ENCODE data around the gene BCL2L15.

DNA sequence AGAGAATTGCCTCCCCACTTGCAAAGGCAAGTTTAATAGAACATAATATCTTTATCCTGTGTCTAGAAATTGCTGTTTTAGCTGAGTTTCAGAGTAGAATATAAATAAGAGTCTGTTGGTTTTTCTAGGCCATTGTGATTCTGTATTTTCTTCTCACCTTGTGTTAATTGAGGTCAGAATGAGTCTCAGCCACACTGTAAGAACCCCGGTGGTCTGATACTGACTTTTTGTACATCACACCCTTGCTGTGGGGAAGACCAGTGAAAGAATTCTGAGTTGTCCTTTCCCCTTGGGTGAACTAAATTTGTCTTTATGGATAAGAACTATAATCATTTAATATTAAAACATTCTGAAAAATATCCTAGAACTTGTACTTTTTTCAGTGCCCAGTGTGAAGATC is 48.6 kb upstream of the BCL2L15 start:
- TF ChIP-seq, protein P1, sequence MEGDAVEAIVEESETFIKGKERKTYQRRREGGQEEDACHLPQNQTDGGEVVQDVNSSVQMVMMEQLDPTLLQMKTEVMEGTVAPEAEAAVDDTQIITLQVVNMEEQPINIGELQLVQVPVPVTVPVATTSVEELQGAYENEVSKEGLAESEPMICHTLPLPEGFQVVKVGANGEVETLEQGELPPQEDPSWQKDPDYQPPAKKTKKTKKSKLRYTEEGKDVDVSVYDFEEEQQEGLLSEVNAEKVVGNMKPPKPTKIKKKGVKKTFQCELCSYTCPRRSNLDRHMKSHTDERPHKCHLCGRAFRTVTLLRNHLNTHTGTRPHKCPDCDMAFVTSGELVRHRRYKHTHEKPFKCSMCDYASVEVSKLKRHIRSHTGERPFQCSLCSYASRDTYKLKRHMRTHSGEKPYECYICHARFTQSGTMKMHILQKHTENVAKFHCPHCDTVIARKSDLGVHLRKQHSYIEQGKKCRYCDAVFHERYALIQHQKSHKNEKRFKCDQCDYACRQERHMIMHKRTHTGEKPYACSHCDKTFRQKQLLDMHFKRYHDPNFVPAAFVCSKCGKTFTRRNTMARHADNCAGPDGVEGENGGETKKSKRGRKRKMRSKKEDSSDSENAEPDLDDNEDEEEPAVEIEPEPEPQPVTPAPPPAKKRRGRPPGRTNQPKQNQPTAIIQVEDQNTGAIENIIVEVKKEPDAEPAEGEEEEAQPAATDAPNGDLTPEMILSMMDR (IDR thresholded peaks at IDR 0.05; ENCODE audit: control extremely low read depth in 1 of 3, insufficient read depth in 1 of 3, low read depth in 1 of 3, low read length in 3 of 3), result no peak
- no peak for TF ChIP-seq TAF7 (optimal IDR thresholded peaks at IDR 0.05; ENCODE audit: borderline replicate concordance, low read depth, low read length)
- no peak for TF ChIP-seq SIN3A (conservative IDR thresholded peaks at IDR 0.05 in 1 of 2, IDR thresholded peaks at IDR 0.05 in 1 of 2; ENCODE audit: low read depth in 1 of 2, low read length in 2 of 2)
